ENCODE measurements around the gene COL4A2. TPM values are rescaled to one million over a fixed set of nuclear protein-coding genes. Genes with fewer than 3 reads are reported as not detected.
A peak's percentile ranks its signal among the peaks of the same experiment; 100 is the strongest.

Gene COL4A2
- total RNA-seq, 2 donors from 2014 or later = 999 to 1,135 TPM

DNA sequence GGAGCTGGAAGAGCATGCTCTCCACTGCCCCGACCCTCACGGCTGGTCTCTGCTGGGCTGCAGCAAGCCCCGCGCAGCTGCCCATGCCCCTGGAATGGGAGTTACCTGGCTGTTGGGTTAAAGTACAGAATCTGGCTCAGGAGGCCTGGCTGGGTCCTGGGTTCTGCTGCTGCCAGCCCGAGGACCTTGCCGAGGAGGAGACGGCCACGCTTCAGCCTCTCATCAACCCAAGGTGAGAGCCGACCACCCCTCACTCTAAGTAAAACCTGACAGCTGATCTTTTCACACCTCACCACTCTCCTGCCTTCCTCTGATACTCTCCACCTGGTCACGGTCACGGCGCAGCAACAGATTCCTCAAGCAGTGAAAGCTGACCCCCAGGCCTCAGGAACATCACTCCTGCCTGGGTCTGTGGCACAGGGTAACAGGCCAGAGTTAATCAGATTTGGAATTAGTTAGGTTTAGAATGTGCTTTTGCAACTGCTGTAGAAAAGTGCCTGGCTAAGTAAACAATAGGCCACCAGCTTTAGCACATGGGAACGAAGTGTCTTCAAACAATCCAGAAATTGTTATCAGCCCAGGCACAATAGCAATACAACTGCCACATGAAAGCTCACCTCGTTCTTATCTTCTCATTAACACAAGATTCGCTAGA lies 233.9 kb downstream of the COL4A2 start:
- TF ChIP-seq CTCF (IDR thresholded peaks at IDR 0.05) = no peak
- no peak for DNase-seq (ENCODE audit: low spot score)
- no peaks in the 10 kb centered on the region for H3K36me3 ChIP-seq
- no peaks in the 10 kb centered on the region for H3K27me3 ChIP-seq (replicated peaks; ENCODE audit: insufficient read depth)
- H3K9me3 ChIP-seq = no peaks in the 10 kb centered on the region
- H3K27ac ChIP-seq = peak overlapping the region; percentile 68 to 82
- H3K4me1 ChIP-seq (ENCODE audit: control insufficient read depth in 1 of 2, low read depth in 2 of 2) = peaks cover 31 to 58% of the 10 kb centered on the region in 2 donors
- no peak for ATAC-seq (ENCODE audit: insufficient number of reproducible peaks, low FRiP score, low read depth)
- no peak overlapping the region for H3K4me3 ChIP-seq

- H3K4me3 ChIP-seq = no peak overlapping the region
- H3K27ac ChIP-seq = peak overlapping the region; percentile 68 to 82
- no peaks in the 10 kb centered on the region for H3K27me3 ChIP-seq (replicated peaks; ENCODE audit: insufficient read depth)
- DNase-seq (ENCODE audit: low spot score) = no peak
- TF ChIP-seq CTCF (IDR thresholded peaks at IDR 0.05) = no peak
- peaks cover 31 to 56% of the 10 kb centered on the region in 2 donors for H3K4me1 ChIP-seq (ENCODE audit: control insufficient read depth in 1 of 2, low read depth in 2 of 2)
- H3K9me3 ChIP-seq = no peaks in the 10 kb centered on the region
- H3K36me3 ChIP-seq = no peaks in the 10 kb centered on the region
- ATAC-seq (ENCODE audit: insufficient number of reproducible peaks, low FRiP score, low read depth) = no peak
Observed at GRCh38 chr13:110541526-110541920, 234.4 kb downstream of the COL4A2 start.

DNA sequence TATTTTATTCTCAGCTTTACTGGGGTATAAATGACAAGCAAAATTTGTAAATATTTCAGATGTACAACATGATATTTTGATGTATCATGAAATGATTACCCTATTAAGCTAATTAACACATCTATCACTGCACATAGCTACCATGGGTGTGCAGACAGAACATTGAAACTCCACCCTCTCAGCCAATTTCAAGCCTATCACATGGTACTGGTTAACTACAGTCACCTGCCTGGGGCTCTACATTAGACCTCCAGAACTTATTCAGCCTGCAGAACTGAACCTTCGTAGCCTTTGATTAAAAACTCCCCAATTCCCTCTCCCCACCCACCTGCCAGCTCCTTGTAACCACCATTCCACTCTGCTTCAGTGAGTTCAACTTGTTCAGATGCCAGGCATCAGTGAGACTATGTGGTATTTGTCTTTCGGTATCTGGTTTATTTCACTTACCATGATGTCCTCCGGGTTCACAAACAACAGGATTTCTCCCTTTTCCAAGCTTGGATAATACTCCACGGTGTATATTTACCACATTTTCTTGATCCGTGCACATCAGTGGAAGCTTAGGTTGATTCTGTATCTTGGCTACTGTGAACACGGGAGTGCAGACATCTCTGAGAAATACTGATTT lies 235.2 kb downstream of the COL4A2 start:
- Histone ChIP-seq H3K27ac (peak overlapping the region; percentile 5 to 82), H3K36me3 (no peaks in the 10 kb centered on the region), H3K9me3 (no peaks in the 10 kb centered on the region), H3K27me3 (replicated peaks; ENCODE audit: insufficient read depth) (no peaks in the 10 kb centered on the region), H3K4me3 (no peak overlapping the region), H3K4me1 (ENCODE audit: control insufficient read depth in 1 of 2, low read depth in 2 of 2) (peaks cover 31 to 54% of the 10 kb centered on the region in 2 donors)
- DNase-seq (ENCODE audit: low spot score) (no peak), ATAC-seq (ENCODE audit: insufficient number of reproducible peaks, low FRiP score, low read depth) (no peak)
- no peak for TF ChIP-seq CTCF (IDR thresholded peaks at IDR 0.05)

DNA sequence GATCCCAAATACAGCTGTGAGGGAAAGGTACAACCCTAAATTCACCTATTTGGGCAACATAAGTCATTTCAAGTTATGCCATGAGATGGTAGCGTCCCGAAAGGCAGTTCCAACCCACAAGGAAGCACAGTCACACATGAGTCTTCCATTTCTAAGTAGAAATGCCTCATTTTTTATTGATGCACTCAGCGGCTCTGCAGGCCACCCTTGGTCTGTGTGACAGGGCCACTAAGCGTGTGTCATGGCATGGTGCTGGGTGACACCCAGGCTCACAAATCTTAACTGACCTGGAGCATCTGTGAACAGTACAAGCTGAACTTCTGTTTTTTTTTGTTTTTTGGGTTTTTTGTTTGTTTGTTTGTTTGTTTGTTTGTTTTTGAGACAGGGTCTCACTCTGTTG lies 239.3 kb downstream of the COL4A2 start:
- ATAC-seq (ENCODE audit: insufficient number of reproducible peaks, low FRiP score, low read depth) (no peak), DNase-seq (ENCODE audit: low spot score) (no peak)
- peaks cover 7 to 25% of the 10 kb centered on the region in 2 donors for H3K4me1 ChIP-seq (ENCODE audit: control insufficient read depth in 1 of 2, low read depth in 2 of 2)
- H3K27me3 ChIP-seq (replicated peaks; ENCODE audit: insufficient read depth) = no peaks in the 10 kb centered on the region
- H3K9me3 ChIP-seq = no peaks in the 10 kb centered on the region
- H3K4me3 ChIP-seq = no peak overlapping the region
- no peaks in the 10 kb centered on the region for H3K36me3 ChIP-seq
- TF ChIP-seq CTCF (IDR thresholded peaks at IDR 0.05) = no peak
- no peak overlapping the region for H3K27ac ChIP-seq

GRCh38 chr13:110546926-110547325 lies 239.8 kb downstream of the COL4A2 start:
- no peaks in the 10 kb centered on the region for H3K36me3 ChIP-seq
- no peaks in the 10 kb centered on the region for H3K27me3 ChIP-seq (replicated peaks; ENCODE audit: insufficient read depth)
- no peak for TF ChIP-seq CTCF (IDR thresholded peaks at IDR 0.05)
- no peaks in the 10 kb centered on the region for H3K9me3 ChIP-seq
- no peak for DNase-seq (ENCODE audit: low spot score)
- H3K4me3 ChIP-seq = no peak overlapping the region
- peak; percentile 41 for ATAC-seq (ENCODE audit: insufficient number of reproducible peaks, low FRiP score, low read depth)
- no peak overlapping the region for H3K27ac ChIP-seq
- H3K4me1 ChIP-seq (ENCODE audit: control insufficient read depth in 1 of 2, low read depth in 2 of 2) = peaks cover 6 to 25% of the 10 kb centered on the region in 2 donors
